ENCODE results near the gene MAMLD1. TPM values are rescaled to one million over a fixed set of nuclear protein-coding genes. Genes with fewer than 3 reads are reported as not detected.

MAMLD1 gene
- polyA plus RNA-seq, 3 donors from 2014 or later, result 0.61 TPM; not detected in 2

- DNase-seq, result peak; percentile 24 to 44 (median 32)
- no peaks in the 10 kb centered on the region for H3K36me3 Mint-ChIP-seq
- peaks cover 11 to 21% (median 12%) of the 10 kb centered on the region in 3 donors for H3K27me3 Mint-ChIP-seq (ENCODE audit: low read depth in 3 of 3)
- H3K9me3 Mint-ChIP-seq, result peaks cover 0 to 2% (median 0%) of the 10 kb centered on the region in 6 donors
- peak overlapping the region in 1 of 6 donors; percentile 23 for H3K27ac Mint-ChIP-seq
- peaks cover 30 to 34% of the 10 kb centered on the region in 2 donors for H3K4me1 Mint-ChIP-seq
- H3K4me3 Mint-ChIP-seq, result peak overlapping the region in 3 of 5 donors; percentile 66 to 89 (median 74)
Observed at GRCh38 chrX:150548684-150549083, 185.6 kb downstream of the MAMLD1 start.

- H3K36me3 Mint-ChIP-seq, result no peaks in the 10 kb centered on the region
- H3K4me3 Mint-ChIP-seq, result no peak overlapping the region
Observed at GRCh38 chrX:150551963-150552362, 188.8 kb downstream of the MAMLD1 start.

GRCh38 chrX:150558424-150558823 lies 195.3 kb downstream of the MAMLD1 start:
- peaks cover 5 to 6% (median 5%) of the 10 kb centered on the region in 3 donors for H3K27me3 Mint-ChIP-seq (ENCODE audit: low read depth in 3 of 3)
- DNase-seq, result no peak
- no peak overlapping the region for H3K4me3 Mint-ChIP-seq
- H3K36me3 Mint-ChIP-seq, result no peaks in the 10 kb centered on the region
- H3K9me3 Mint-ChIP-seq, result no peaks in the 10 kb centered on the region
- H3K4me1 Mint-ChIP-seq, result no peaks in the 10 kb centered on the region
- H3K27ac Mint-ChIP-seq, result no peak overlapping the region

More at GRCh38 chrX:150551963-150552362, 188.8 kb downstream of the MAMLD1 start:
- no peak overlapping the region for H3K27ac Mint-ChIP-seq
- H3K9me3 Mint-ChIP-seq, result no peaks in the 10 kb centered on the region
- H3K27me3 Mint-ChIP-seq (ENCODE audit: low read depth in 3 of 3), result peaks cover 7 to 13% (median 8%) of the 10 kb centered on the region in 3 donors
- peaks cover 20 to 21% of the 10 kb centered on the region in 2 donors for H3K4me1 Mint-ChIP-seq
- no peak for DNase-seq

Other genes with a start within 250 kb of the MAMLD1 start
- 1 to 10 TPM; 2.9 to 4.9 (median 4.9) TPM for gene MTM1, start 205.3 kb downstream of the MAMLD1 start, polyA plus RNA-seq